ENCODE results near the gene A2ML1. TPM values are rescaled to one million over a fixed set of nuclear protein-coding genes. Genes with fewer than 3 reads are reported as not detected.
"Not testable (repeated sequence)": the region's sequence is repeated elsewhere in the genome, so short reads cannot be mapped to it uniquely, and the experiment has no call there.

A2ML1 gene
- total RNA-seq, 4 donors from 2014 or later = not detected

GRCh38 chr12:8894986-8895385, 72.6 kb downstream of the A2ML1 start:
- intact Hi-C loops (cut with DNase I; ENCODE audit: low total_unique reads) = loop anchor here (5.0 kb wide), 2 partner anchors 213 to 1018 kb away; no protein-coding TSS in a partner anchor
- in situ Hi-C loops (cut with MboI; ENCODE audit: low pct_ligation_motif_present in 1 of 4, low pct_unique_long_range_greater_than_20kb in 1 of 4, low sequenced_read_pairs in 3 of 4) = loop anchor here in 2 of 4 donors (25.0 kb wide), 1 partner anchor 208 kb away; the partner anchor contains the start of gene RIMKLB (in 2 of the 2)

DNA sequence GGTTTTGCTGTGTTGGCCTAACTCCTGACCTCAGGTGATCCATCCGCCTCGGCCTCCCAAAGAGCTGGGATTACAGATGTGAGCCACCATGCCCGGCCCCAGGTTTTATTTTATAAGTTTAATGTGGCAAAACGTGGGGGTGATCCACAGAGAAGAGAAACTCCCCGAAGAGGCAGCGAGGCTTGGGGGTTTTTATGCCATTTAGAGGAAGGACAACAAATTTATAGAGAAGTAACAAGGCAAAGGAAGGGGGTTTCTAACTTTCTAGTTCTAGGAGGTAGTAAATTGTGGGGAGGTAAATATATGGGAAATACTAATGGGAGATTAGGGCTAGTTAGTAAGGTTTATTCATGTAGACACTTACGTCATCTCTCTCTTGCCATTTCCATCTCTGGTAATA, 74.7 kb downstream of the A2ML1 start:
- H3K4me1 ChIP-seq = no peaks in the 10 kb centered on the region
- in situ Hi-C loops (cut with MboI; ENCODE audit: low pct_ligation_motif_present in 1 of 4, low pct_unique_long_range_greater_than_20kb in 1 of 4, low sequenced_read_pairs in 3 of 4) = loop anchor here in 2 of 4 donors (25.0 kb wide), 1 partner anchor 210 kb away; the partner anchor contains the start of gene RIMKLB (in 2 of the 2)
- no peaks in the 10 kb centered on the region for H3K27me3 ChIP-seq
- WGBS, 2 donors (ENCODE audit: low coverage in 1 of 2) = 69 to 85% methylated on average over 4 to 7 of the region's 7 CpGs
- H3K9me3 ChIP-seq = no peaks in the 10 kb centered on the region
- no peak overlapping the region for H3K4me3 ChIP-seq
- no peak overlapping the region for H3K27ac ChIP-seq
- H3K36me3 ChIP-seq = no peaks in the 10 kb centered on the region
- no peak for DNase-seq
- TF ChIP-seq POLR2AphosphoS5 (IDR thresholded peaks at IDR 0.05) (no peak), CTCF (IDR thresholded peaks at IDR 0.05) (no peak), POLR2A (IDR thresholded peaks at IDR 0.05) (no peak), EP300 (IDR thresholded peaks at IDR 0.05; ENCODE audit: low read depth) (no peak)
- intact Hi-C loops (cut with DNase I; ENCODE audit: low total_unique reads) = loop anchor here (5.0 kb wide), 1 partner anchor 1020 kb away; no protein-coding TSS in a partner anchor

More at GRCh38 chr12:8894986-8895385, 72.6 kb downstream of the A2ML1 start:
- Histone ChIP-seq H3K36me3 (no peaks in the 10 kb centered on the region), H3K9me3 (no peaks in the 10 kb centered on the region), H3K27me3 (no peaks in the 10 kb centered on the region), H3K27ac (no peak overlapping the region), H3K4me1 (peaks cover 0 to 4% (median 0%) of the 10 kb centered on the region in 4 donors), H3K4me3 (no peak overlapping the region)
- 47 to 48% methylated on average over 1 of the region's 1 CpG for WGBS, 2 donors (ENCODE audit: low coverage in 1 of 2)
- no peak for DNase-seq
- TF ChIP-seq CTCF (IDR thresholded peaks at IDR 0.05) = no peak
- no peak for TF ChIP-seq POLR2A (IDR thresholded peaks at IDR 0.05)
- no peak for TF ChIP-seq POLR2AphosphoS5 (IDR thresholded peaks at IDR 0.05)
- TF ChIP-seq EP300 (IDR thresholded peaks at IDR 0.05; ENCODE audit: low read depth) = no peak

GRCh38 chr12:8899830-8900229, 77.4 kb downstream of the A2ML1 start:
- intact Hi-C loops (cut with DNase I; ENCODE audit: low total_unique reads) = loop anchor here (5.0 kb wide), 1 partner anchor 1023 kb away; no protein-coding TSS in a partner anchor

DNA sequence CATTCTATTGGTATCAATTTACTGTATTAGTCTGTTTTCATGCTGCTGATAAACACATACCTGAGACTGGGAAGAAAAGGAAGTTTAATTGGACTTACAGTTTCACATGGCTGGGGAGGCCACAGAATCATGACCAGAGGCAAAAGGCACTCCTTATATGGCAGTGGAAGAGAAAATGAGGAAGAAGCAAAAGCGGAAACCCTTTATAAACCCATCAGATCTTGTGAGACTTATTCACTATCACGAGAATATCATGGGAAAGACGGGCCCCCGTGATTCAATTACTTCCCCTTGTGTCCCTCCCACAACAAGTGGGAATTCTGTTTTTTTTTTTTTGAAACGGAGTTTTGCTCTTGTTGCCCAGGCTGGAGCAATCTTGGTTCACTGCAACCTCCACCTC, 80.3 kb downstream of the A2ML1 start:
- H3K36me3 ChIP-seq; H3K9me3 ChIP-seq; in situ Hi-C loops (cut with MboI; ENCODE audit: low pct_ligation_motif_present in 1 of 4, low pct_unique_long_range_greater_than_20kb in 1 of 4, low sequenced_read_pairs in 3 of 4); DNase-seq; H3K4me1 ChIP-seq; H3K4me3 ChIP-seq; intact Hi-C loops (cut with DNase I; ENCODE audit: low total_unique reads); H3K27me3 ChIP-seq; H3K27ac ChIP-seq: not testable (repeated sequence)
- WGBS, 2 donors (ENCODE audit: low coverage in 1 of 2) = 48 to 75% methylated on average over 5 of the region's 5 CpGs

More at GRCh38 chr12:8899830-8900229, 77.4 kb downstream of the A2ML1 start:
- Histone ChIP-seq H3K36me3 (no peaks in the 10 kb centered on the region), H3K27me3 (no peaks in the 10 kb centered on the region), H3K4me1 (no peaks in the 10 kb centered on the region), H3K27ac (no peak overlapping the region), H3K4me3 (no peak overlapping the region), H3K9me3 (no peaks in the 10 kb centered on the region)
- TF ChIP-seq EP300 (IDR thresholded peaks at IDR 0.05; ENCODE audit: low read depth) (no peak), POLR2AphosphoS5 (IDR thresholded peaks at IDR 0.05) (no peak), POLR2A (IDR thresholded peaks at IDR 0.05) (no peak), CTCF (IDR thresholded peaks at IDR 0.05) (no peak)
- in situ Hi-C loops (cut with MboI; ENCODE audit: low pct_ligation_motif_present in 1 of 4, low pct_unique_long_range_greater_than_20kb in 1 of 4, low sequenced_read_pairs in 3 of 4) = loop anchor here in 2 of 4 donors (25.0 kb wide), 1 partner anchor 213 kb away; the partner anchor contains the start of gene RIMKLB (in 2 of the 2)
- 70 to 77% methylated on average over 2 to 6 of the region's 6 CpGs for WGBS, 2 donors (ENCODE audit: low coverage in 1 of 2)
- no peak for DNase-seq

GRCh38 chr12:8903646-8904045, 81.2 kb downstream of the A2ML1 start:
- no peak overlapping the region for H3K27ac ChIP-seq
- no peak overlapping the region for H3K4me3 ChIP-seq
- no peak for DNase-seq
- no peaks in the 10 kb centered on the region for H3K36me3 ChIP-seq
- WGBS, 2 donors (ENCODE audit: low coverage in 1 of 2) = 69% methylated on average over 3 of the region's 3 CpGs; no CpG with 5 or more reads in 1 of the 2 donors
- intact Hi-C loops (cut with DNase I; ENCODE audit: low total_unique reads) = no loop called here
- no peaks in the 10 kb centered on the region for H3K4me1 ChIP-seq
- in situ Hi-C loops (cut with MboI; ENCODE audit: low pct_ligation_motif_present in 1 of 4, low pct_unique_long_range_greater_than_20kb in 1 of 4, low sequenced_read_pairs in 3 of 4) = no loop called here
- no peaks in the 10 kb centered on the region for H3K27me3 ChIP-seq
- no peaks in the 10 kb centered on the region for H3K9me3 ChIP-seq
- no peak for TF ChIP-seq POLR2A (IDR thresholded peaks at IDR 0.05)
- TF ChIP-seq POLR2AphosphoS5 (IDR thresholded peaks at IDR 0.05) = no peak
- TF ChIP-seq CTCF (IDR thresholded peaks at IDR 0.05) = no peak
- TF ChIP-seq EP300 (IDR thresholded peaks at IDR 0.05; ENCODE audit: low read depth) = no peak
